SK-N-SH treated with all-trans-retinoic acid at 6 μM for 48 hours (cell line): ENCODE data around the gene C16orf95.

Experiments
- ATAC-seq: fragments of 200-7000 bp; cut with Tn5 transposase; 3 replicates; pipeline ENCODE4 v1.9.1; 2020; ENCODE audit warnings: mild to moderate bottlenecking, moderate library complexity
- ARNTL ChIP-seq: fragments of 450-650 bp; formaldehyde crosslinking; IDR thresholded peaks from 2 replicates; pipeline ENCODE4 v1.5.0; 2020; ENCODE audit warnings: low read depth, mild to moderate bottlenecking, moderate library complexity, borderline replicate concordance
- BACH2 ChIP-seq: fragments of 250-450 bp; sonication (Bioruptor Pico); IDR thresholded peaks from 2 replicates; pipeline ENCODE4 v1.9.0; 2021; ENCODE audit warnings: mild to moderate bottlenecking, borderline replicate concordance
- CSDC2 ChIP-seq: fragments of 250-450 bp; sonication (Bioruptor Pico); IDR thresholded peaks from 2 replicates; pipeline ENCODE4 v1.5.0; 2020; ENCODE audit warnings: mild to moderate bottlenecking, moderate library complexity
- ESRRG ChIP-seq: fragments of 250-450 bp; sonication (Bioruptor Pico); IDR thresholded peaks from 2 replicates; pipeline ENCODE4 v1.6.1; 2021; ENCODE audit warnings: mild to moderate bottlenecking
- GLIS3 ChIP-seq: fragments of 250-450 bp; sonication (Bioruptor Pico); IDR thresholded peaks from 2 replicates; pipeline ENCODE4 v1.5.0; 2020; ENCODE audit warnings: mild to moderate bottlenecking, moderate library complexity
- ISL1 ChIP-seq: fragments of 250-450 bp; sonication (Bioruptor Pico); IDR thresholded peaks from 2 replicates; pipeline ENCODE4 v2.1.2; 2022; ENCODE audit warnings: mild to moderate bottlenecking, moderate library complexity
- OSR1 ChIP-seq: fragments of 250-450 bp; sonication (Bioruptor Pico); IDR thresholded peaks from 2 replicates; pipeline ENCODE4 v1.8.0; 2022; ENCODE audit warnings: moderate library complexity, mild to moderate bottlenecking, inconsistent platforms
- PATZ1 ChIP-seq: fragments of 250-450 bp; sonication (Bioruptor Pico); IDR thresholded peaks from 2 replicates; pipeline ENCODE4 v1.8.0; 2020; ENCODE audit warnings: mild to moderate bottlenecking, moderate library complexity, borderline replicate concordance
- PPARA ChIP-seq: fragments of 250-450 bp; sonication (Bioruptor Pico); IDR thresholded peaks from 2 replicates; pipeline ENCODE4 v1.5.0; 2020; ENCODE audit warnings: mild to moderate bottlenecking, borderline replicate concordance
- RARB ChIP-seq: fragments of 250-450 bp; sonication (Bioruptor Pico); IDR thresholded peaks from 2 replicates; pipeline ENCODE4 v1.8.0; 2021; ENCODE audit warnings: mild to moderate bottlenecking, moderate library complexity
- SNAI2 ChIP-seq: fragments of 250-450 bp; sonication (Bioruptor Pico); IDR thresholded peaks from 2 replicates; pipeline ENCODE4 v1.5.0; 2020; ENCODE audit warnings: mild to moderate bottlenecking, moderate library complexity
- TCF4 ChIP-seq: fragments of 250-450 bp; sonication (Bioruptor Pico); IDR thresholded peaks from 2 replicates; pipeline ENCODE4 v1.8.0; 2021; ENCODE audit warnings: mild to moderate bottlenecking, moderate library complexity, borderline replicate concordance
- TSHZ2 ChIP-seq: fragments of 250-450 bp; sonication (Bioruptor Pico); IDR thresholded peaks from 2 replicates; pipeline ENCODE4 v1.5.0; 2020; ENCODE audit warnings: mild to moderate bottlenecking, moderate library complexity
- ZFP3 ChIP-seq: fragments of 250-450 bp; sonication (Bioruptor Pico); IDR thresholded peaks from 2 replicates; pipeline ENCODE4 v1.5.0; 2020; ENCODE audit warnings: mild to moderate bottlenecking, moderate library complexity
- ZFP30 ChIP-seq: fragments of 450-650 bp; formaldehyde crosslinking; IDR thresholded peaks from 2 replicates; pipeline ENCODE4 v1.5.0; 2022; ENCODE audit warnings: mild to moderate bottlenecking, moderate library complexity
- ZNF565 ChIP-seq: fragments of 450-650 bp; formaldehyde crosslinking; conservative IDR thresholded peaks from 2 replicates; pipeline ENCODE4 v1.5.0; 2020; ENCODE audit warnings: low read depth, mild to moderate bottlenecking, moderate library complexity
- ZNF70 ChIP-seq: fragments of 450-650 bp; formaldehyde crosslinking; IDR thresholded peaks from 2 replicates; pipeline ENCODE4 v1.5.0; 2020; ENCODE audit warnings: mild to moderate bottlenecking, moderate library complexity
- ZNF8 ChIP-seq: fragments of 450-650 bp; formaldehyde crosslinking; IDR thresholded peaks from 2 replicates; pipeline ENCODE4 v1.5.0; 2020; ENCODE audit warnings: mild to moderate bottlenecking, moderate library complexity
- TF ChIP-seq, protein P1 (sequence below): fragments of 250-450 bp; sonication (Bioruptor Pico); IDR thresholded peaks from 2 replicates; pipeline ENCODE4 v1.5.1; 2021; ENCODE audit warnings: mild to moderate bottlenecking, moderate library complexity

Gene C16orf95

DNA sequence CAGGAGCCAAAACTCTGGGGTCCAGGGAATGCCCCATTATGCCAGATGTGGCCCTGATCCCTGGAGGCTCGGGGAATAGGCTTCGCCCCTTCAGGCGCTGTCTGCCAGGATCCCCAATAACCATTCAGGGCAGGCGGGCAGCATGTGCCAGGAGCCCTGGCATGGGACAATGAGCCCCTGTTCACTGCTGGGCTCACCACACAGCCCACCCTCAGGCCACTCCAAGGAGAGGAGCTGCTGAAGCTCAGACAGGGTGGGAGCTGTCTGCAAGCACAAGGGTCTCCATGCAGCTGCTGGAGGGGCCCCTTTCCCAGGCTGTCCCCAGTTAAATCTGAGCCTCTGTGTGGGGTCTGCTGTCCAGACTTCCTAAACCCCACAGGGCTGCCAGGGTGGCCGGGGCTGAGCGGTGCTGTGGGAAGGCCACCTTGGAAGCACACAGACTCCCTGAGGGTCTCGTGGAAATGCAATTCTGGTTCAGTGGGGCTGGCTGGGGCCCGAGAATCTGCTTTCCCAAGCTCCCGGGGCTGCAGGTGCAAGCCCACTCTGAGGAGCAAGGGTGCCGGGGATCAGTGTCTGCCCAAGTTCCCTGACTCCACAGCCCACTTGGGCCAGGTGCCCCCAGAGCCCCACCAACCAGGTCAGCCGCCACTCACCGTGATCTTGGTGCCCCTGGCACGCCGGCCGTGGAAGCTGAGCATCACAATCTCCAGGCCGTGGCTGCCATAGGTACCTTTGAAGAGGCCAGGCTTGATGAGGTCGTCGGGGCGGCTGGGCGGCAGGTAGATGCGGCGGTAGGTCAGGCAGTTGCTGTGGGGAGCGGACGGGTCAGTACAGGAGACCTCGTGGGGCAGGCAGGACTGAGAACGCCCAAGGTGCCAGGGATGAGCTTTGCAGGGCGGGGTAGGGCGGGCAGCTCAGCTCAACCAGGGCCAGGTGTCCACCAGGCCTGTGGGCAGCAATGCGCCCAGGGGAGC is 17.7 kb upstream of the C16orf95 start:
- no peak for TF ChIP-seq ZNF565 (CRISPR knock-in tag)
- TF ChIP-seq ZFP3 (CRISPR knock-in tag), result no peak
- TF ChIP-seq OSR1 (CRISPR knock-in tag), result no peak
- ATAC-seq, result no peak

- no peak for TF ChIP-seq TSHZ2 (CRISPR knock-in tag)
- no peak for TF ChIP-seq CSDC2
- TF ChIP-seq ZNF8 (CRISPR knock-in tag), result no peak
- TF ChIP-seq ZFP3 (CRISPR knock-in tag), result no peak
- TF ChIP-seq ESRRG (CRISPR knock-in tag), result no peak
- TF ChIP-seq TCF4 (CRISPR knock-in tag), result no peak
- no peak for ATAC-seq
These were observed 16.6 kb upstream of the C16orf95 start for GRCh38 chr16:87333581-87334331.

- no peak for TF ChIP-seq ZNF565 (CRISPR knock-in tag)
- TF ChIP-seq, protein P1, sequence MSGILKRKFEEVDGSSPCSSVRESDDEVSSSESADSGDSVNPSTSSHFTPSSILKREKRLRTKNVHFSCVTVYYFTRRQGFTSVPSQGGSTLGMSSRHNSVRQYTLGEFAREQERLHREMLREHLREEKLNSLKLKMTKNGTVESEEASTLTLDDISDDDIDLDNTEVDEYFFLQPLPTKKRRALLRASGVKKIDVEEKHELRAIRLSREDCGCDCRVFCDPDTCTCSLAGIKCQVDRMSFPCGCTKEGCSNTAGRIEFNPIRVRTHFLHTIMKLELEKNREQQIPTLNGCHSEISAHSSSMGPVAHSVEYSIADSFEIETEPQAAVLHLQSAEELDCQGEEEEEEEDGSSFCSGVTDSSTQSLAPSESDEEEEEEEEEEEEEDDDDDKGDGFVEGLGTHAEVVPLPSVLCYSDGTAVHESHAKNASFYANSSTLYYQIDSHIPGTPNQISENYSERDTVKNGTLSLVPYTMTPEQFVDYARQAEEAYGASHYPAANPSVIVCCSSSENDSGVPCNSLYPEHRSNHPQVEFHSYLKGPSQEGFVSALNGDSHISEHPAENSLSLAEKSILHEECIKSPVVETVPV, result no peak
- TF ChIP-seq TSHZ2 (CRISPR knock-in tag), result no peak
- no peak for TF ChIP-seq RARB (CRISPR knock-in tag)
- no peak for TF ChIP-seq ARNTL
- no peak for TF ChIP-seq ZFP3 (CRISPR knock-in tag)
- TF ChIP-seq PPARA, result no peak
- TF ChIP-seq GLIS3 (CRISPR knock-in tag), result no peak
- TF ChIP-seq PATZ1 (CRISPR knock-in tag), result no peak
- TF ChIP-seq ESRRG (CRISPR knock-in tag), result no peak
- no peak for TF ChIP-seq ISL1
- no peak for TF ChIP-seq CSDC2
- TF ChIP-seq SNAI2 (CRISPR knock-in tag), result no peak
- ATAC-seq, result no peak
These were observed 15.9 kb upstream of the C16orf95 start for GRCh38 chr16:87333101-87333500.

DNA sequence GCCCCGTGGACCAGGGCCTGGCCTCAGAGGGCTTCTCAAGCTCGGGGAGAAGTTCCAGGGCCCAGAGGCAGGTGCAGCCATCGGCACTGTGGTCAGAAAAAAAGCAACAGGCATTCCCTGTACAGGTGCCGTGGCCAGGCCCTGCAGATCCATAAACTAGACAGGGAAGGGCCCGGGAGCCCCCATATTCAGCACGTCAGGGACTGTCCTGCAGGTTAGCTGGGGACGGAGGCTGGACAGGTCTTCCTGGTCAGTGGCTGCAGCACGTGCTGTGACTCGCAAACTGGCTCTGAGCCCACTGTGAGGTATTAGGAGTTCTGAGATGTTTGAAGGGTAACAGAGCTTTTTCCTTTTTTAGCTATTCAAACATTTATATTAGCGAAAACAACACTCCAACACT is 15.0 kb upstream of the C16orf95 start:
- no peak for ATAC-seq
- no peak for TF ChIP-seq ZFP30
- TF ChIP-seq BACH2, result no peak
- TF ChIP-seq ARNTL, result no peak
- no peak for TF ChIP-seq ZNF70
- no peak for TF ChIP-seq ESRRG (CRISPR knock-in tag)
- no peak for TF ChIP-seq PATZ1 (CRISPR knock-in tag)
- no peak for TF ChIP-seq TSHZ2 (CRISPR knock-in tag)
- TF ChIP-seq OSR1 (CRISPR knock-in tag), result no peak
- no peak for TF ChIP-seq RARB (CRISPR knock-in tag)
- no peak for TF ChIP-seq GLIS3 (CRISPR knock-in tag)
- no peak for TF ChIP-seq PPARA
